GM18511 (cell line): ENCODE data around the gene RBSN.

Source experiments
- ATAC-seq: cut with Tn5 transposase; IDR thresholded peaks from one replicate; pipeline ENCODE4 v1.9.1; 2021; ENCODE audit warnings: mild to moderate bottlenecking, moderate library complexity; ENCODE audit not compliant: unreplicated experiment

The RBSN gene

GRCh38 chr3:15102256-15102655 is 3.3 kb upstream of the RBSN start:
- no peak for ATAC-seq

- peak; percentile 43 for ATAC-seq
These were observed 583 bp upstream of the RBSN start for GRCh38 chr3:15099364-15100098.

GRCh38 chr3:15097891-15098290 is 1.1 kb downstream of the RBSN start:
- ATAC-seq: no peak

GRCh38 chr3:15096046-15096445 is 2.9 kb downstream of the RBSN start:
- no peak for ATAC-seq

- ATAC-seq: no peak
These were observed 4.6 kb downstream of the RBSN start for GRCh38 chr3:15094187-15094875.

GRCh38 chr3:15092686-15093085 is 6.3 kb downstream of the RBSN start:
- no peak for ATAC-seq

- ATAC-seq: no peak
These were observed 7.4 kb downstream of the RBSN start for GRCh38 chr3:15091575-15091974.

- no peak for ATAC-seq
These were observed 9.7 kb downstream of the RBSN start for GRCh38 chr3:15089201-15089600.

GRCh38 chr3:15086699-15087098 is 12.2 kb downstream of the RBSN start:
- ATAC-seq: no peak

GRCh38 chr3:15086263-15086662 is 12.7 kb downstream of the RBSN start:
- no peak for ATAC-seq

GRCh38 chr3:15083252-15083651 is 15.7 kb downstream of the RBSN start:
- no peak for ATAC-seq

- no peak for ATAC-seq
These were observed 16.8 kb downstream of the RBSN start for GRCh38 chr3:15081960-15082664.

- no peak for ATAC-seq
These were observed 19.9 kb downstream of the RBSN start for GRCh38 chr3:15079091-15079490.

GRCh38 chr3:15074500-15074899 is 24.4 kb downstream of the RBSN start:
- ATAC-seq: no peak

- ATAC-seq: no peak
These were observed 27.2 kb downstream of the RBSN start for GRCh38 chr3:15071699-15072098.

- no peak for ATAC-seq
These were observed 29.5 kb downstream of the RBSN start for GRCh38 chr3:15069441-15069840.

- no peak for ATAC-seq
These were observed 32.5 kb downstream of the RBSN start for GRCh38 chr3:15066467-15066866.

GRCh38 chr3:15065550-15066007 is 33.4 kb downstream of the RBSN start:
- peak; percentile 4 for ATAC-seq

GRCh38 chr3:15064835-15065549 is 34.0 kb downstream of the RBSN start, which contains the start of gene MRPS25:
Gene MRPS25 (minus strand): TSS chr3:15065315. CDS start chr3:15065194, 121 bp downstream.
- peak; percentile 95 for ATAC-seq

- ATAC-seq: peak; percentile 38
These were observed 34.6 kb downstream of the RBSN start for GRCh38 chr3:15064299-15064834.
